ENCODE results near the gene ROBO3. TPM values are rescaled to one million over a fixed set of nuclear protein-coding genes. Genes with fewer than 3 reads are reported as not detected.

ROBO3 gene
- total RNA-seq, 1 donor from 2014 or later: 3.0 TPM

Other genes starting within 250 kb of the ROBO3 start
- 18.2 TPM for gene TBRG1, start 242.6 kb upstream of the ROBO3 start, total RNA-seq
- gene SIAE, start 191.7 kb upstream of the ROBO3 start, total RNA-seq: 83.4 TPM
- 2.7 TPM for gene SPA17, start 191.5 kb upstream of the ROBO3 start, total RNA-seq
- 3.6 TPM for gene NRGN, start 125.5 kb upstream of the ROBO3 start, total RNA-seq
- 1.2 TPM for gene VSIG2, start 113.2 kb upstream of the ROBO3 start, total RNA-seq
- 39.0 TPM for gene ESAM, start 103.1 kb upstream of the ROBO3 start, total RNA-seq
- 4.0 TPM for gene MSANTD2, start 65.0 kb upstream of the ROBO3 start, total RNA-seq
- gene ROBO4, start 32.4 kb downstream of the ROBO3 start, total RNA-seq: 21.9 TPM
- not detected for gene HEPN1, start 53.8 kb downstream of the ROBO3 start, total RNA-seq
- gene HEPACAM, start 70.6 kb downstream of the ROBO3 start, total RNA-seq: 0.35 TPM
- gene CCDC15, start 88.8 kb downstream of the ROBO3 start, total RNA-seq: 0.24 TPM
- gene SLC37A2, start 197.9 kb downstream of the ROBO3 start, total RNA-seq: 3.8 TPM
- gene TMEM218, start 246.2 kb downstream of the ROBO3 start, total RNA-seq: 6.7 TPM